ENCODE results near the gene UBL7. TPM values are rescaled to one million over a fixed set of nuclear protein-coding genes. Genes with fewer than 3 reads are reported as not detected.

Gene UBL7
- total and polyA plus RNA-seq, 2 donors (not counting 1 experiment from before 2014, with no cell fraction given): 44.4 to 73.9 TPM

DNA sequence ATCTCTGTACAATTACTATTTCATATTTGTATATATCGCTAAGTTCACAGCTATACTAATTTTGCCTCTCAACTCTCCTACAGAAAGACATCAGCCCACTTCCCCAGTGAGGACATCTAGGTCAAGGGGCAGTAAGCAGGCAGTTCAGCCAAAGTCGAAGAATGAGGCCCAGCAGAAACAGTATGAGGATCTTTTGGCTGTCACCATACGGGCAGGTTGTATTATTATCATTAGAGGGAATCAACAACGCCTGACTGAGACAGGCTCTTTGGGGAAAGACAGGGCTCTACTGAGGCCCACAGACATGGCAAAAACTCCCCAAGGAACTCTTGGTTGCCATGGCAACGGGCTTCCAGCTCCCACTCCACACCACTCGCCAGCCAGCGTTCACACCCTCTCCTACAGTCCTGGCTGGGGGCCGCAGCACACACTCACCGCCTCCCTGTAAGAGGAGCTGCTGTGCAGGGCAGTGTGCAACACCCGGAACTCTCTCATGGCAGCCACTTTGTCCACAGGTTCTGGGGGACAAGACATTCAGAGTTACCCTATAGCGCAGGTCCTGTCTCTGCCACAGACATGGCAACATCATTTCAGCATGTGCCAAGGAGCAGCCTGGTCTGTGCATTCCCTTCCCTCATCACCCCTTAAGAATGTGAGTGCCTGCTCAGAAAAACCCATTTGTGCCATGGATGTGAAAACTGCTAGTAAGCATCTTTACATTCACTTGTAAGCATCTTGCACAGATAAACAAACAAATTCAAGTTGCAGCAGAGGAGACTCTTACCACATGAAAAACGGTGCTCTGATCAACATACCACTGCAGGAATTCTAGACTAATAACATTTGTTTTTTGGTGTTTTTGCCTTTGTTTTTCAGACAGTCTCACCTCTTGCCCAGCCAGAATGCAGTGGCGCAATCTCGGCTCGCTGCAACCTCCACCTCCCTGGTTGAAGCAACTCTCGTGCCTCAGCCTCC is 8.8 kb downstream of the UBL7 start:
- Histone ChIP-seq H3K27ac (ENCODE audit: low read length in 2 of 2) (no peak overlapping the region), H3K4me3 (ENCODE audit: control extremely low read depth in 1 of 5, extremely low read depth in 1 of 5, insufficient read depth in 1 of 5, low read depth in 2 of 5, low read length in 4 of 5) (no peak overlapping the region), H3K4me1 (ENCODE audit: control insufficient read depth in 2 of 2, insufficient read depth in 2 of 2, low read length in 2 of 2) (no peaks in the 10 kb centered on the region), H3K79me2 (ENCODE audit: control insufficient read depth, insufficient read depth, low read length) (peaks cover 17% of the 10 kb centered on the region), H3K4me2 (replicated peaks; ENCODE audit: low read depth, low read length, poor library complexity, severe bottlenecking) (no peak overlapping the region), H3K36me3 (replicated peaks in 1 of 2; ENCODE audit: control extremely low read depth in 1 of 2, control insufficient read depth in 1 of 2, extremely low read depth in 1 of 2, insufficient read depth in 2 of 2, low read length in 1 of 2) (peaks cover 2 to 87% of the 10 kb centered on the region in 2 experiments), H2AFZ (ENCODE audit: insufficient read depth, low read depth, low read length, poor library complexity, severe bottlenecking) (no peak overlapping the region), H3K9ac (ENCODE audit: low read length) (no peak overlapping the region), H4K20me1 (ENCODE audit: control insufficient read depth, insufficient read depth, low read length, poor library complexity, severe bottlenecking) (peaks cover 3% of the 10 kb centered on the region), H3K9me3 (ENCODE audit: control extremely low read depth in 1 of 3, control insufficient read depth in 2 of 3, insufficient read depth in 1 of 3, low read length in 2 of 3) (no peaks in the 10 kb centered on the region), H3K27me3 (replicated peaks in 1 of 4; ENCODE audit: control extremely low read depth in 1 of 4, control insufficient read depth in 3 of 4, insufficient read depth in 4 of 4, low read length in 3 of 4) (no peaks in the 10 kb centered on the region)
- ChIA-PET CTCF (interaction anchor here (1.1 kb wide), 1 partner anchor 80 kb away, joined by 4 read pairs; no protein-coding TSS in a partner anchor), POLR2A (interaction anchor here (0.6 kb wide), 1 partner anchor 1515 kb away, joined by 7 read pairs; no protein-coding TSS in a partner anchor)
- intact Hi-C loops (cut with micrococcal nuclease): no loop called here
- no peaks in the 10 kb centered on the region for H3K9me3 Mint-ChIP-seq (ENCODE audit: insufficient read depth)
- DNase-seq: no peak
- no peak for TF ChIP-seq EZH2 (IDR thresholded peaks at IDR 0.05; ENCODE audit: borderline replicate concordance, insufficient read depth, low read depth, low read length, poor library complexity, severe bottlenecking)
- TF ChIP-seq, protein P1, sequence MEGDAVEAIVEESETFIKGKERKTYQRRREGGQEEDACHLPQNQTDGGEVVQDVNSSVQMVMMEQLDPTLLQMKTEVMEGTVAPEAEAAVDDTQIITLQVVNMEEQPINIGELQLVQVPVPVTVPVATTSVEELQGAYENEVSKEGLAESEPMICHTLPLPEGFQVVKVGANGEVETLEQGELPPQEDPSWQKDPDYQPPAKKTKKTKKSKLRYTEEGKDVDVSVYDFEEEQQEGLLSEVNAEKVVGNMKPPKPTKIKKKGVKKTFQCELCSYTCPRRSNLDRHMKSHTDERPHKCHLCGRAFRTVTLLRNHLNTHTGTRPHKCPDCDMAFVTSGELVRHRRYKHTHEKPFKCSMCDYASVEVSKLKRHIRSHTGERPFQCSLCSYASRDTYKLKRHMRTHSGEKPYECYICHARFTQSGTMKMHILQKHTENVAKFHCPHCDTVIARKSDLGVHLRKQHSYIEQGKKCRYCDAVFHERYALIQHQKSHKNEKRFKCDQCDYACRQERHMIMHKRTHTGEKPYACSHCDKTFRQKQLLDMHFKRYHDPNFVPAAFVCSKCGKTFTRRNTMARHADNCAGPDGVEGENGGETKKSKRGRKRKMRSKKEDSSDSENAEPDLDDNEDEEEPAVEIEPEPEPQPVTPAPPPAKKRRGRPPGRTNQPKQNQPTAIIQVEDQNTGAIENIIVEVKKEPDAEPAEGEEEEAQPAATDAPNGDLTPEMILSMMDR (IDR thresholded peaks at IDR 0.05): no peak
- H3K4me3 Mint-ChIP-seq: no peak overlapping the region
- 96% methylated on average over 9 of the region's 16 CpGs for WGBS (ENCODE audit: insufficient coverage)
- no peaks in the 10 kb centered on the region for H3K4me1 Mint-ChIP-seq
- no peak overlapping the region for H3K27ac Mint-ChIP-seq
- no peaks in the 10 kb centered on the region for H3K27me3 Mint-ChIP-seq
- ATAC-seq (ENCODE audit: low read depth): no peak

DNA sequence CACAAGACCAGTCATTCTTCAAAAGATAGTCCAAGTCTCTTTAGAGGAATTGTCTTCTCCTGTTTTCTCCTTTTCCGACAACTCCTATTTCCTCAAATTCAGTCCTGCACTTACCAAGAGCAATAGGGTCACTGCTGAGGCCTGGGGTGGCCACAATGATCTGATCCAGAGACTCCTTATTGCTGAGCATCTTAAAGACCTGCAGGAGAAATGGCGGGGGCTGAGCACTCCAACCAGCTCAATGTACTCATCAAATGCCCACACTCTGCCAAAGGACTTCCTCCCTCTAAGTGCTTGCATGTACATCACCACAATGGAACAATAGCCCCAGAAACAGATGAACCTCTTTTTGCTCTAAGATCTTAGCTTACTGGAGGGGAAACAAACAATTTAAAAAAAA is 9.6 kb downstream of the UBL7 start:
- WGBS (ENCODE audit: insufficient coverage): 100% methylated on average over 2 of the region's 2 CpGs
- Histone ChIP-seq H3K36me3 (replicated peaks in 1 of 2; ENCODE audit: control extremely low read depth in 1 of 2, control insufficient read depth in 1 of 2, extremely low read depth in 1 of 2, insufficient read depth in 2 of 2, low read length in 1 of 2) (peaks cover 2 to 90% of the 10 kb centered on the region in 2 experiments), H3K4me3 (ENCODE audit: control extremely low read depth in 1 of 5, extremely low read depth in 1 of 5, insufficient read depth in 1 of 5, low read depth in 2 of 5, low read length in 4 of 5) (no peak overlapping the region), H4K20me1 (ENCODE audit: control insufficient read depth, insufficient read depth, low read length, poor library complexity, severe bottlenecking) (peaks cover 3% of the 10 kb centered on the region), H3K9ac (ENCODE audit: low read length) (no peak overlapping the region), H3K4me1 (ENCODE audit: control insufficient read depth in 2 of 2, insufficient read depth in 2 of 2, low read length in 2 of 2) (no peaks in the 10 kb centered on the region), H3K9me3 (ENCODE audit: control extremely low read depth in 1 of 3, control insufficient read depth in 2 of 3, insufficient read depth in 1 of 3, low read length in 2 of 3) (no peaks in the 10 kb centered on the region), H3K4me2 (replicated peaks; ENCODE audit: low read depth, low read length, poor library complexity, severe bottlenecking) (no peak overlapping the region), H3K79me2 (ENCODE audit: control insufficient read depth, insufficient read depth, low read length) (peaks cover 12% of the 10 kb centered on the region), H3K27ac (ENCODE audit: low read length in 2 of 2) (no peak overlapping the region), H3K27me3 (replicated peaks in 1 of 4; ENCODE audit: control extremely low read depth in 1 of 4, control insufficient read depth in 3 of 4, insufficient read depth in 4 of 4, low read length in 3 of 4) (no peaks in the 10 kb centered on the region), H2AFZ (ENCODE audit: insufficient read depth, low read depth, low read length, poor library complexity, severe bottlenecking) (no peak overlapping the region)
- intact Hi-C loops (cut with micrococcal nuclease): no loop called here
- DNase-seq (no peak), ATAC-seq (ENCODE audit: low read depth) (no peak)
- H3K9me3 Mint-ChIP-seq (ENCODE audit: insufficient read depth): no peaks in the 10 kb centered on the region
- H3K4me3 Mint-ChIP-seq: no peak overlapping the region
- ChIA-PET POLR2A (interaction anchor here (0.6 kb wide), 1 partner anchor 1515 kb away, joined by 7 read pairs; no protein-coding TSS in a partner anchor), CTCF (interaction anchor here (1.1 to 1.3 kb wide), 2 partner anchors 12 to 79 kb away, joined by 4 read pairs; no protein-coding TSS in a partner anchor)
- no peaks in the 10 kb centered on the region for H3K27me3 Mint-ChIP-seq
- H3K27ac Mint-ChIP-seq: no peak overlapping the region
- TF ChIP-seq, protein P1 (IDR thresholded peaks at IDR 0.05): no peak
- no peak for TF ChIP-seq EZH2 (IDR thresholded peaks at IDR 0.05; ENCODE audit: borderline replicate concordance, insufficient read depth, low read depth, low read length, poor library complexity, severe bottlenecking)
- no peaks in the 10 kb centered on the region for H3K4me1 Mint-ChIP-seq

All from B cell (primary cell).